ENCODE measurements around the gene SLC9A9. TPM values are rescaled to one million over a fixed set of nuclear protein-coding genes. Genes with fewer than 3 reads are reported as not detected.

SLC9A9 gene
- polyA plus RNA-seq, 1 donor from 2014 or later: 0.54 TPM

- no peak overlapping the region for H2AFZ ChIP-seq (ENCODE audit: low read depth, low read length)
- no peak overlapping the region for H3K27ac ChIP-seq (ENCODE audit: low read length)
- no peak overlapping the region for H3K9ac ChIP-seq (ENCODE audit: low read length)
- H3K4me2 ChIP-seq (ENCODE audit: low read length): no peak overlapping the region
- H4K20me1 ChIP-seq (ENCODE audit: insufficient read depth): no peaks in the 10 kb centered on the region
- no peak for TF ChIP-seq POLR2AphosphoS5 (IDR thresholded peaks at IDR 0.05)
- TF ChIP-seq TAF1 (IDR thresholded peaks at IDR 0.05; ENCODE audit: low read depth): no peak
- TF ChIP-seq, protein P1, sequence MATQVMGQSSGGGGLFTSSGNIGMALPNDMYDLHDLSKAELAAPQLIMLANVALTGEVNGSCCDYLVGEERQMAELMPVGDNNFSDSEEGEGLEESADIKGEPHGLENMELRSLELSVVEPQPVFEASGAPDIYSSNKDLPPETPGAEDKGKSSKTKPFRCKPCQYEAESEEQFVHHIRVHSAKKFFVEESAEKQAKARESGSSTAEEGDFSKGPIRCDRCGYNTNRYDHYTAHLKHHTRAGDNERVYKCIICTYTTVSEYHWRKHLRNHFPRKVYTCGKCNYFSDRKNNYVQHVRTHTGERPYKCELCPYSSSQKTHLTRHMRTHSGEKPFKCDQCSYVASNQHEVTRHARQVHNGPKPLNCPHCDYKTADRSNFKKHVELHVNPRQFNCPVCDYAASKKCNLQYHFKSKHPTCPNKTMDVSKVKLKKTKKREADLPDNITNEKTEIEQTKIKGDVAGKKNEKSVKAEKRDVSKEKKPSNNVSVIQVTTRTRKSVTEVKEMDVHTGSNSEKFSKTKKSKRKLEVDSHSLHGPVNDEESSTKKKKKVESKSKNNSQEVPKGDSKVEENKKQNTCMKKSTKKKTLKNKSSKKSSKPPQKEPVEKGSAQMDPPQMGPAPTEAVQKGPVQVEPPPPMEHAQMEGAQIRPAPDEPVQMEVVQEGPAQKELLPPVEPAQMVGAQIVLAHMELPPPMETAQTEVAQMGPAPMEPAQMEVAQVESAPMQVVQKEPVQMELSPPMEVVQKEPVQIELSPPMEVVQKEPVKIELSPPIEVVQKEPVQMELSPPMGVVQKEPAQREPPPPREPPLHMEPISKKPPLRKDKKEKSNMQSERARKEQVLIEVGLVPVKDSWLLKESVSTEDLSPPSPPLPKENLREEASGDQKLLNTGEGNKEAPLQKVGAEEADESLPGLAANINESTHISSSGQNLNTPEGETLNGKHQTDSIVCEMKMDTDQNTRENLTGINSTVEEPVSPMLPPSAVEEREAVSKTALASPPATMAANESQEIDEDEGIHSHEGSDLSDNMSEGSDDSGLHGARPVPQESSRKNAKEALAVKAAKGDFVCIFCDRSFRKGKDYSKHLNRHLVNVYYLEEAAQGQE (IDR thresholded peaks at IDR 0.05; ENCODE audit: borderline replicate concordance): no peak
- TF ChIP-seq EZH2 (IDR thresholded peaks at IDR 0.05; ENCODE audit: borderline replicate concordance, insufficient read depth, low read length, poor library complexity, severe bottlenecking): no peak
- no peak for TF ChIP-seq SMC3 (conservative IDR thresholded peaks at IDR 0.05; ENCODE audit: poor library complexity)
- no peak for TF ChIP-seq MXI1 (conservative IDR thresholded peaks at IDR 0.05; ENCODE audit: poor library complexity, severe bottlenecking)
- no peak for TF ChIP-seq EP300 (conservative IDR thresholded peaks at IDR 0.05; ENCODE audit: poor library complexity, severe bottlenecking)
- TF ChIP-seq, protein P2, sequence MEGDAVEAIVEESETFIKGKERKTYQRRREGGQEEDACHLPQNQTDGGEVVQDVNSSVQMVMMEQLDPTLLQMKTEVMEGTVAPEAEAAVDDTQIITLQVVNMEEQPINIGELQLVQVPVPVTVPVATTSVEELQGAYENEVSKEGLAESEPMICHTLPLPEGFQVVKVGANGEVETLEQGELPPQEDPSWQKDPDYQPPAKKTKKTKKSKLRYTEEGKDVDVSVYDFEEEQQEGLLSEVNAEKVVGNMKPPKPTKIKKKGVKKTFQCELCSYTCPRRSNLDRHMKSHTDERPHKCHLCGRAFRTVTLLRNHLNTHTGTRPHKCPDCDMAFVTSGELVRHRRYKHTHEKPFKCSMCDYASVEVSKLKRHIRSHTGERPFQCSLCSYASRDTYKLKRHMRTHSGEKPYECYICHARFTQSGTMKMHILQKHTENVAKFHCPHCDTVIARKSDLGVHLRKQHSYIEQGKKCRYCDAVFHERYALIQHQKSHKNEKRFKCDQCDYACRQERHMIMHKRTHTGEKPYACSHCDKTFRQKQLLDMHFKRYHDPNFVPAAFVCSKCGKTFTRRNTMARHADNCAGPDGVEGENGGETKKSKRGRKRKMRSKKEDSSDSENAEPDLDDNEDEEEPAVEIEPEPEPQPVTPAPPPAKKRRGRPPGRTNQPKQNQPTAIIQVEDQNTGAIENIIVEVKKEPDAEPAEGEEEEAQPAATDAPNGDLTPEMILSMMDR (IDR thresholded peaks at IDR 0.05; ENCODE audit: poor library complexity, severe bottlenecking): no peak
- no peak for TF ChIP-seq RAD21 (conservative IDR thresholded peaks at IDR 0.05)
- no peaks in the 10 kb centered on the region for H3F3A ChIP-seq (ENCODE audit: insufficient read depth, low read length, poor library complexity, severe bottlenecking)
- no peaks in the 10 kb centered on the region for H3K79me2 ChIP-seq (replicated peaks; ENCODE audit: insufficient read depth, low read length)
- no peaks in the 10 kb centered on the region for H3K27me3 ChIP-seq (ENCODE audit: insufficient read depth, low read depth, low read length)
- no peaks in the 10 kb centered on the region for H3K9me3 ChIP-seq (ENCODE audit: low read length)
- no peaks in the 10 kb centered on the region for H3K36me3 ChIP-seq (ENCODE audit: insufficient read depth, low read length)
- H3K9me2 ChIP-seq (ENCODE audit: insufficient read depth, low read length): no peaks in the 10 kb centered on the region
- H3K4me3 ChIP-seq (ENCODE audit: low read length): no peak overlapping the region
Measured at GRCh38 chr3:143321058-143321769, 527.1 kb downstream of the SLC9A9 start.

DNA sequence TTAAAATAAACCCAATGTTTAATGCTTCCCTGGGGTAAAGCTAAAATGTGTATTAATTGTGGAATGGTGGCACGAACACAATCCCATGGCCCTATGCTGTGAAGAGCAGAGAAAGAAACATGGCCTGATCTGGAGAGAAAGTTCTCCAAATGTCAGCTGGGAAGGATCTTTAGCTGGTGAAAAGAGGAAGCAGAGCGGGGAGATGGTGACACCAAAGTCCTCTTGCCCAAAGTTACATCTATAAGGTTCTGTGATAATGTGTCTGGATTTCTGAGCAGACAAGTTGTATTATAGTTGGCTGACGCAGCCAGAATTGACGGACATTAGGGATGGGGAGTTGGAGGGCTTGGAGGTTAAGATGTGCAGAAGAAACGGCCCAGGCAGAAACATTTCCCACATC lies 532.5 kb downstream of the SLC9A9 start:
- Histone ChIP-seq H3K27me3 (ENCODE audit: insufficient read depth, low read depth, low read length) (no peaks in the 10 kb centered on the region), H3F3A (ENCODE audit: insufficient read depth, low read length, poor library complexity, severe bottlenecking) (no peaks in the 10 kb centered on the region), H4K20me1 (ENCODE audit: insufficient read depth) (no peaks in the 10 kb centered on the region), H3K4me2 (ENCODE audit: low read length) (no peak overlapping the region), H3K9me2 (ENCODE audit: insufficient read depth, low read length) (no peaks in the 10 kb centered on the region), H3K36me3 (ENCODE audit: insufficient read depth, low read length) (no peaks in the 10 kb centered on the region), H3K9me3 (ENCODE audit: low read length) (no peaks in the 10 kb centered on the region), H3K79me2 (replicated peaks; ENCODE audit: insufficient read depth, low read length) (no peaks in the 10 kb centered on the region), H3K4me3 (ENCODE audit: low read length) (no peak overlapping the region), H3K9ac (ENCODE audit: low read length) (no peak overlapping the region), H3K27ac (ENCODE audit: low read length) (no peak overlapping the region), H2AFZ (ENCODE audit: low read depth, low read length) (no peak overlapping the region)
- TF ChIP-seq MXI1 (conservative IDR thresholded peaks at IDR 0.05; ENCODE audit: poor library complexity, severe bottlenecking) (no peak), POLR2AphosphoS5 (IDR thresholded peaks at IDR 0.05) (no peak)
- TF ChIP-seq, protein P1 (IDR thresholded peaks at IDR 0.05; ENCODE audit: borderline replicate concordance): no peak
- TF ChIP-seq, protein P2 (IDR thresholded peaks at IDR 0.05; ENCODE audit: poor library complexity, severe bottlenecking): no peak
